ENCODE data around the gene PLXNA4.

The PLXNA4 gene

GRCh38 chr7:132410385-132410784, 165.9 kb downstream of the PLXNA4 start:
- no peak overlapping the region for H3K4me3 ChIP-seq (ENCODE audit: low read depth, low read length)
- no peak for DNase-seq (ENCODE audit: low read depth)
- no peak for TF ChIP-seq CTCF (IDR thresholded peaks at IDR 0.05; ENCODE audit: insufficient read depth, low read depth, low read length, missing control alignments)

- DNase-seq (ENCODE audit: low read depth) = no peak
- no peak overlapping the region for H3K4me3 ChIP-seq (ENCODE audit: low read depth, low read length)
- TF ChIP-seq CTCF (IDR thresholded peaks at IDR 0.05; ENCODE audit: insufficient read depth, low read depth, low read length, missing control alignments) = no peak
These were observed 168.5 kb downstream of the PLXNA4 start for GRCh38 chr7:132407764-132408163.

- no peak for TF ChIP-seq CTCF (IDR thresholded peaks at IDR 0.05; ENCODE audit: insufficient read depth, low read depth, low read length, missing control alignments)
- no peak for DNase-seq (ENCODE audit: low read depth)
- no peak overlapping the region for H3K4me3 ChIP-seq (ENCODE audit: low read depth, low read length)
These were observed 170.2 kb downstream of the PLXNA4 start for GRCh38 chr7:132406039-132406438.

DNA sequence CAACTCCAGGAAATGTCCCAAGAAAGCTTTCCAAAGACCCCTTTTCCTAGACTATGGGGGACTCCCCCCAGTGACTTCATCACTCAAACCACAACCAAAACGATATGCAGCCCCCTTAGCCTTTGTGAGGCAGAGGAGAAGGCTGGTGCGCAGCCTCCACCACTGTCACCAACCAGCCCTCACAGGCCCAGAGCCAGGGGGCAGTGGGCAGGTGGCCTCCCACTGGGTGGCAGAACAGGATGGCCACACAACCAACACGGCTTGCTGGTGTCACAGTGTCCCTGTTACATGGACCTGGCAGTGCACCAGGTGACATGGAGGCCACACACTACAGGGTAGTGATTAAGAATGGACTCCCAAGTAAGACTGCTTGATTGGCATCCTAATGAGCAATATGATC, 172.0 kb downstream of the PLXNA4 start:
- no peak overlapping the region for H3K4me3 ChIP-seq (ENCODE audit: low read depth, low read length)
- DNase-seq (ENCODE audit: low read depth) = no peak
- no peak for TF ChIP-seq CTCF (IDR thresholded peaks at IDR 0.05; ENCODE audit: insufficient read depth, low read depth, low read length, missing control alignments)

DNA sequence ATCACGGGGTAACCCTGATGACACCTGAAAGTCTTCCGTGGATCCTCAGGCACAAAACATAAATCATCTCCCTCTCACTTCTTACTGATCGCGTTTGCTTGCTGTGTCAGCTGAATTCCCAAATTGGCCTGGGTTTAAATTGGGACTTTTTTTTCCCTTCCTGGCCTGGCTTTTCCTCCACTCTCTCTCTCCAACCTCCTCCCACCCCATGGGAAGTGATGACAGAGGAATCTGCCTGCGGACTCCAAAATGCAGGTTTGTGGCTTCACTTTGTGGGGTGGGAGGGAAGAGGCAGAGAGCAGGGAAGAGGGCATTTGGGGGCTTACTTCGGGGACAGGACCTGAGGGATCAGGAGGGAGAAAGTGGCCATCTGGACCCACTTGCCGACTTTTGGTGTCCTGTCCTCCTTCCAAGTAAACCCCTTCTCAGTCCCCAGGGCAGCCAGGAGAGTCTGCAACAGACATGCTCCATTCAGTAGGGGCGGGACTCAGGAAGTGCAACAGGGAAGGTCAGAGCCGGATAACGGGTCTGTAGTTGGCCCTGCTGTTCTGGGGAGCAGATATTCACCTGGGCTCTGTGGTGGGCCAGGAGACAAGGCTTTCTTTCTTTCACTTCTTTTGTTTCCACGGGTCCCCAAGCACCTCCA, 172.7 kb downstream of the PLXNA4 start:
- no peak overlapping the region for H3K4me3 ChIP-seq (ENCODE audit: low read depth, low read length)
- no peak for DNase-seq (ENCODE audit: low read depth)

DNA sequence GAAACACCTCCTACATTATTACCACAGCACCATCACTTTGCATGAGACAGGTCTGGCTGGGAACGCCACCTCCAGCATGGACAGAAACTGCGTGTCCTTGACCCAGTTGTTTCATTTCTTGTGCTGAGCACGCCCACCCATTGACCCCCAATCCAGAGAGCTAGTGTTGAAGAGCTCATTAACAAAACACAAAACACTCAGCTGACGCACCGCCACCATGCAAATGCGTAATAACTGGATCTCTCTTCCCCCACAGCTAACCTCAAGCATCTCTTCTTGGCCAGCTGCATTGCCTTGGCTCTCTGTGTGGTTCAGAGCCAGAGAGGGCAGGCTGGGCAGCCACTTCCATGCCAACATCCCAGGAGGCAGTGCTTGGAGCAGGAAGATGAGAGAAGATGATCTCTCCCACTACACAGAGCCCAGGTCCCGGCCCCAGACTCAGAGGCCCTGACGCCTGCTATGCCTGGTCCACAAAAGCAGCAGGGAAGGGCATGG, 173.5 kb downstream of the PLXNA4 start:
- DNase-seq (ENCODE audit: low read depth) = no peak
- no peak overlapping the region for H3K4me3 ChIP-seq (ENCODE audit: low read depth, low read length)
- no peak for TF ChIP-seq CTCF (IDR thresholded peaks at IDR 0.05; ENCODE audit: insufficient read depth, low read depth, low read length, missing control alignments)

More for the DNA sequence above, 172.7 kb downstream of the PLXNA4 start:
- no peak for TF ChIP-seq CTCF (IDR thresholded peaks at IDR 0.05; ENCODE audit: insufficient read depth, low read depth, low read length, missing control alignments)

DNA sequence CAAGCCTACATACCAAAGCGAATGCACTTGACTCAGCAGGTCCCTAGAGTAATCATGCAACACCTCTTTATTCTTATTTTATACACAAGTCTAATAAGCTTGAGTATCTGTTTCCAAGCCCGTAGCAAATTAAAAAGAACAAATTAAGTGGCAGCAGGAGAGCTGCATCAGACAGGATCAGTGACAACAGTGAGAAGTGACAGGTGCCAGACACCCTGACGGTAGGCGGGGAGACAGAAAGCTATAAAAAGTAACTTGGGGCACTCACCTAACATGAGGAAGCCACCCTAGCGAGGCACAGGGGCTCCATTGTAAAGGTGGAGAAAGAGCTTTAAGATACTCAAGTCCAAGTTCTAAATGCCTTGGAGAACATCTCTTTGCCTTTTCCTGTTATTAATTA, 174.2 kb downstream of the PLXNA4 start:
- TF ChIP-seq CTCF (IDR thresholded peaks at IDR 0.05; ENCODE audit: insufficient read depth, low read depth, low read length, missing control alignments) = no peak
- DNase-seq (ENCODE audit: low read depth) = no peak
- no peak overlapping the region for H3K4me3 ChIP-seq (ENCODE audit: low read depth, low read length)

Measured in GM12865 (cell line).